ENCODE measurements around the gene FRMD1. TPM values are rescaled to one million over a fixed set of nuclear protein-coding genes. Genes with fewer than 3 reads are reported as not detected.
A peak's percentile ranks its signal among the peaks of the same experiment; 100 is the strongest.

FRMD1 gene
- total RNA-seq, 4 donors from 2014 or later, result 1.0 TPM; not detected in 3

DNA sequence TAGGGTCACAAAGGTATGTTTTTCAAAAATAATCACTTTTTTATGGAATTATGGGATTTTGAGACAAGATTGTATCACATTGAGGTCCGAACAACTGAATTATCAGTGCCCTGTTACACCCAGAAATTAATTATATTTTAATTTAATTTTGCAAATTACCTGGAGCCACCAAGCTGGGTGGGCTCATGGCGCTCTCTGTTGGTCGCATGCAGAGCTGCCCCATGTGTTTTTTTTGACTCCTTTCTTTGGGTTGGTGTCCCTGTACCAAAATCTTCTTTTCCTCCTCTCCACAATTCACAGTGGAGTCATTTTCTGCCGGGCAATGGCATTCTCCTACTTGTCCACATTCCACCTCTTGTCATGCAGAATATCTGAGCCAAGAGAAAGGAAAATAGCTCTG, 38.9 kb upstream of the FRMD1 start:
- DNase-seq, result no peak

DNA sequence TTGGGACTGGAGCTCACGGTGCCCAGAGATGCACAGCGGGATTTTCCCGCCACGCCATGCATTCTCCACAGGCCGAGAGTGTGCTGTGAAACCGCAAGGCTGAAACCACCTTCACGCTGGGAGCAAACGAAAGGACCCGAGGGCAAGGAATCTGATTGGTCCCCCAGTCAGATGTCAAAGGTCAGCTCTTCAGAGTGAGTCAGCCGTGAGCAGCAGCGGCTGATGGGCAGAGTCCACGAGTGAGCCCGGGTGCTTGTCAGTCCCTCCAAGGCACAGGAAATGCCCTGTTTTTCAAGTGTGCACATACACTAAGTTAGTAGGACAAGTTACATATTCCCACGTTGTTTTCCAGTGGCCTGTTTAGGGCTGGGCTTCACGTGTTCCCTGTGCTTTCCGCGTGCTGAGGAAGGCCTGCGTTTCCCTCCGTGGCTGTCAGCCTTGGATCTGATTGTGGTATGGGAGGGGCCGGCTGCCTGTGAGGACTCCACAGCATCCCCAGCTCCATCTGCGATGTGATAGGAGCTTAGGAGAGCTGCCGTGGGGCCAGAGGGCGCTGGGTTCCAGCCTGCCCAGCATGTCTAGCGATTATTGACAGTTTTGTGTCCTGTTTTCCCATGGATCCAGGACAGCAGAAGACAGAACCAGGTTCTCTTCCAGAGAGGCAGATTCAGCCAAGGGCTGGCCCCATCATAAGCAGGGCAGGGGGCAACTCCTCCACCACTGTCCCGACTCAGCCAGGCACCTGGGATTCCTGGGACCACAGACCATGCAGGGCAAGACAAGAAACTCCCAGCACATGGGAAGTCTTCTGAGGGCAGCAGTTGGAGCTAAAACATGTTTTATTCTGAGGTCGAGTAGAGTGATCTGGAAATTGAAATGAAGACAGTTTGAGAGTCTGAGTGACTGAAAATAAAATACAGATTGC, 38.2 kb upstream of the FRMD1 start:
- no peak overlapping the region for H3K4me3 ChIP-seq
- no peaks in the 10 kb centered on the region for H3K36me3 ChIP-seq
- H3K4me1 ChIP-seq, result no peaks in the 10 kb centered on the region
- H3K27ac ChIP-seq, result no peak overlapping the region
- TF ChIP-seq, protein P1, sequence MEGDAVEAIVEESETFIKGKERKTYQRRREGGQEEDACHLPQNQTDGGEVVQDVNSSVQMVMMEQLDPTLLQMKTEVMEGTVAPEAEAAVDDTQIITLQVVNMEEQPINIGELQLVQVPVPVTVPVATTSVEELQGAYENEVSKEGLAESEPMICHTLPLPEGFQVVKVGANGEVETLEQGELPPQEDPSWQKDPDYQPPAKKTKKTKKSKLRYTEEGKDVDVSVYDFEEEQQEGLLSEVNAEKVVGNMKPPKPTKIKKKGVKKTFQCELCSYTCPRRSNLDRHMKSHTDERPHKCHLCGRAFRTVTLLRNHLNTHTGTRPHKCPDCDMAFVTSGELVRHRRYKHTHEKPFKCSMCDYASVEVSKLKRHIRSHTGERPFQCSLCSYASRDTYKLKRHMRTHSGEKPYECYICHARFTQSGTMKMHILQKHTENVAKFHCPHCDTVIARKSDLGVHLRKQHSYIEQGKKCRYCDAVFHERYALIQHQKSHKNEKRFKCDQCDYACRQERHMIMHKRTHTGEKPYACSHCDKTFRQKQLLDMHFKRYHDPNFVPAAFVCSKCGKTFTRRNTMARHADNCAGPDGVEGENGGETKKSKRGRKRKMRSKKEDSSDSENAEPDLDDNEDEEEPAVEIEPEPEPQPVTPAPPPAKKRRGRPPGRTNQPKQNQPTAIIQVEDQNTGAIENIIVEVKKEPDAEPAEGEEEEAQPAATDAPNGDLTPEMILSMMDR (IDR thresholded peaks at IDR 0.05), result no peak
- TF ChIP-seq POLR2A (IDR thresholded peaks at IDR 0.05), result no peak
- H3K27me3 ChIP-seq, result no peaks in the 10 kb centered on the region
- intact Hi-C loops (cut with DNase I; ENCODE audit: low total_unique reads), result no loop called here
- DNase-seq, result peak; percentile 6 to 7
- no peaks in the 10 kb centered on the region for H3K9me3 ChIP-seq

More for the DNA sequence above, 38.9 kb upstream of the FRMD1 start:
- H3K36me3 ChIP-seq, result no peaks in the 10 kb centered on the region
- no peak overlapping the region for H3K4me3 ChIP-seq
- H3K27me3 ChIP-seq, result no peaks in the 10 kb centered on the region
- no peaks in the 10 kb centered on the region for H3K4me1 ChIP-seq
- TF ChIP-seq, protein P1 (IDR thresholded peaks at IDR 0.05), result no peak
- no peak for TF ChIP-seq POLR2A (IDR thresholded peaks at IDR 0.05)
- intact Hi-C loops (cut with DNase I; ENCODE audit: low total_unique reads), result no loop called here
- H3K9me3 ChIP-seq, result no peaks in the 10 kb centered on the region
- H3K27ac ChIP-seq, result no peak overlapping the region

DNA sequence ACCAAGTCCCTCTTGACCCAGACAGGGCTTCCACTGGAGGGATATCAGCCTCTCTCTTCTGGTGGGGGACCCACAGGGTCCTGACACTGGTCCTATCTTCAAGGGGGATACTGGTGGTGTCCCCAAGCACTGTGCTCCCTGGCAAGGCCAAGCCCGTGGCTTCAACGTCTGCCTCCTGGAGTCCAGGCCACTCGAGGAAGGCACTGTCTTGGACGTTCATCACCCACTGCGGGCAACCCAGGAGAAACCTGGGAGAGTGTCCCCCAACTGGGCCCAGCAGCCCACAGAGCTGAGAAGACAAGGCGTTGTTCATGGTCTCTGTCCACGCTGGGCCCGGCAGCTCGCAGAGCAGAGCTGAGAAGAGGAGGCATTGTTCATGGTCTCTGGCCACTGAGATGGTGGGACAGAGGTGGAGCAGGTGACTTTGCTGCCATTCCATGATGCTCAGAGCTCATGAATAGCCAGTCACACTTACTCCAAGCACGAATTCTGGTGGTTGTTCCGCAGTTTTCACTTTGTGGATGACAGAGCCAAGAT, 37.5 kb upstream of the FRMD1 start:
- no peaks in the 10 kb centered on the region for H3K4me1 ChIP-seq
- no peak for TF ChIP-seq POLR2A (IDR thresholded peaks at IDR 0.05)
- TF ChIP-seq, protein P1 (IDR thresholded peaks at IDR 0.05), result no peak

DNA sequence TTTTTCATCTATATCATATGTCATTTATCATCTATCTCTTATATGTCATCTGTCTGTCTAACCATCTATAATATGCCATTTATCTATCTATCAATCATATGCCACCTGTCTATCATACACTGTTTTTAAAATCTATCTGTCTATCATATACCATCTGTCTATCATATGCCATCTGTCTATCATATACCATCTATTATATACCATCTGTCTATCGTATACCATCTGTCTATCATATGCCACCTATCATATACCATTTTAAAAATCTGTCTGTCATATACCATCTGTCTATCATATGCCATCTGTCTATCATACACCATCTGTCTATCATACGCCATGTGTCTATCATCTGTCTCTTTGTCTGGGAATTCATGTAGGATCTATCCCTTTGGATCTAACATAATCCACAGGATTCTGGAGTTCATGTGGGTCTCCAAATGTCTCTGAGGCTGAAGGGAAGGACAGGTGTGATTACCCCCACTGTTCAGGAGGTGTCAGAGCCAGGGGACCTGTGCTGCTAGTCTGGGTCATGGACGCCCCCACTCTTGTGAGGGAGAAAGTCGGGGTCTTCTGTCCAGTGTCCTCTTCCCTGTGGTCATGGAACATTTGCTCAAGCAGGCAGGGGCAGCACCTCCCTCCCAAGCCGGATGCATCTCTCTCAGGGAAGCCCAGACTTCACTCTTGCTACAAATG, 36.9 kb upstream of the FRMD1 start:
- peak in 1 of 2 donors; percentile 8 for DNase-seq
- no peak overlapping the region for H3K4me3 ChIP-seq
- H3K4me1 ChIP-seq, result no peaks in the 10 kb centered on the region
- intact Hi-C loops (cut with DNase I; ENCODE audit: low total_unique reads), result no loop called here
- TF ChIP-seq, protein P1 (IDR thresholded peaks at IDR 0.05), result no peak
- TF ChIP-seq POLR2A (IDR thresholded peaks at IDR 0.05), result no peak
- H3K36me3 ChIP-seq, result no peaks in the 10 kb centered on the region
- no peaks in the 10 kb centered on the region for H3K27me3 ChIP-seq
- H3K9me3 ChIP-seq, result no peaks in the 10 kb centered on the region
- no peak overlapping the region for H3K27ac ChIP-seq

More for the DNA sequence above, 37.5 kb upstream of the FRMD1 start:
- no peaks in the 10 kb centered on the region for H3K36me3 ChIP-seq
- H3K27me3 ChIP-seq, result no peaks in the 10 kb centered on the region
- no peak overlapping the region for H3K27ac ChIP-seq
- intact Hi-C loops (cut with DNase I; ENCODE audit: low total_unique reads), result no loop called here
- H3K4me3 ChIP-seq, result no peak overlapping the region
- H3K9me3 ChIP-seq, result no peaks in the 10 kb centered on the region
- DNase-seq, result peak; percentile 2 to 5

DNA sequence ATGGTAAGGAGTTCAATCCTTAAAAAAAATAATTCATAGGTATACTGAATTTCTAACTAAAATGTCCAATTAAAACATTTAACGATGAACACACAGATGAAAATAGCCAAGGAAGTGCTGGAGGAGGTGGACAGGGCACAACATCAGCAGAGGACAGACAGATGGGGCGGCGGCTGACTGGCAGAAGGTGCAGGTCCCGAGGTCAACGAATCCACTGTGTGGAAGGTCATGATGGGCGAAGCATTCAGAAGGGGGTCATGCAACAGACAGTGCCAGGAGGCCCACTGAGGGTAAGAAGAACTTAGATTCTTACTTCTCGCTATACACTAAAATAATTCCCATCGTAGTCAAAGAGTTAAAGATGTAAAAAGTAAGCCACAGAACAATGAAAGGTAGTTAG, 34.2 kb upstream of the FRMD1 start:
- H3K4me1 ChIP-seq, result no peaks in the 10 kb centered on the region
- H3K9me3 ChIP-seq, result no peaks in the 10 kb centered on the region
- no peaks in the 10 kb centered on the region for H3K27me3 ChIP-seq
- no peak overlapping the region for H3K27ac ChIP-seq
- DNase-seq, result no peak
- H3K4me3 ChIP-seq, result no peak overlapping the region
- no peaks in the 10 kb centered on the region for H3K36me3 ChIP-seq
- intact Hi-C loops (cut with DNase I; ENCODE audit: low total_unique reads), result no loop called here
- TF ChIP-seq POLR2A (IDR thresholded peaks at IDR 0.05), result no peak
- TF ChIP-seq, protein P1 (IDR thresholded peaks at IDR 0.05), result no peak
